Pulmonary artery endothelial cell (primary cell): Measurements from ENCODE around the gene KMT2A. TPM values are rescaled to one million over a fixed set of nuclear protein-coding genes. Genes with fewer than 3 reads are reported as not detected.

Experiments used
- total RNA-seq: library from RNA; depleted of rRNA; stranded (reverse); fragments of >200 nt; gene quantifications from 2 replicates; pipeline ENCODE4 v1.2.3, GENCODE V29; 2014

Gene KMT2A
- total RNA-seq, 1 donor from 2014 or later: 20.0 TPM

Other genes starting within 250 kb of the KMT2A start
- 0.13 and 0.35 TPM in 2 replicates for gene JAML, start 211.5 kb upstream of the KMT2A start, total RNA-seq
- gene MPZL3, start 184.1 kb upstream of the KMT2A start, total RNA-seq: 11.5 and 14.2 TPM in 2 replicates
- 116 and 148 TPM in 2 replicates for gene MPZL2, start 172.2 kb upstream of the KMT2A start, total RNA-seq
- gene CD3E, start 131.8 kb upstream of the KMT2A start, total RNA-seq: not detected in 2 replicates
- not detected in 2 replicates for gene CD3D, start 93.8 kb upstream of the KMT2A start, total RNA-seq
- gene CD3G, start 92.1 kb upstream of the KMT2A start, total RNA-seq: not detected in 2 replicates
- 29.9 and 38.4 TPM in 2 replicates for gene UBE4A, start 76.9 kb upstream of the KMT2A start, total RNA-seq
- gene ATP5MG, start 34.9 kb upstream of the KMT2A start, total RNA-seq: 69.5 and 96.9 TPM in 2 replicates
- 0.40 and 1.3 TPM in 2 replicates for gene TTC36, start 91.0 kb downstream of the KMT2A start, total RNA-seq
- gene TMEM25, start 94.7 kb downstream of the KMT2A start, total RNA-seq: 17.7 and 18.7 TPM in 2 replicates
- 25.5 and 33.6 TPM in 2 replicates for gene IFT46, start 129.4 kb downstream of the KMT2A start, total RNA-seq
- gene ARCN1, start 135.9 kb downstream of the KMT2A start, total RNA-seq: 130 and 149 TPM in 2 replicates
- gene PHLDB1, start 171.1 kb downstream of the KMT2A start, total RNA-seq: 67.0 and 79.3 TPM in 2 replicates
- not detected in 2 replicates for gene TREH, start 243.2 kb downstream of the KMT2A start, total RNA-seq